HepG2 (cell line): ENCODE measurements around the gene ICE2. TPM values are rescaled to one million over a fixed set of nuclear protein-coding genes. Genes with fewer than 3 reads are reported as not detected.

ENCODE experiments used
- AGO2 ChIP-seq: fragments of 200-400 bp; formaldehyde crosslinking; optimal IDR thresholded peaks from 2 replicates; pipeline ENCODE3; 2017; ENCODE audit warnings: mild to moderate bottlenecking, low read depth, low read length, moderate library complexity
- ARID5B ChIP-seq: IDR thresholded peaks from 2 replicates; pipeline ENCODE4 v1.4.0; 2020; ENCODE audit warnings: mild to moderate bottlenecking, missing genetic modification reagents
- ATF2 ChIP-seq: sonication (generic); formaldehyde crosslinking; IDR thresholded peaks from 2 replicates; pipeline ENCODE4 v1.4.0; 2020; ENCODE audit warnings: missing genetic modification reagents
- FOXO4 ChIP-seq: sonication (generic); formaldehyde crosslinking; conservative IDR thresholded peaks from 2 replicates; pipeline ENCODE4 v1.8.1; 2023; ENCODE audit warnings: missing genetic modification reagents
- FOXP1 ChIP-seq, 2 experiments: fragments of 450-650 bp in 1 of 2; IDR thresholded peaks; 2 replicates each; pipeline ENCODE4 v1.6.1; 2017 to 2018; ENCODE audit warnings: antibody characterized with exemption in 1 of 2
- GLI4 ChIP-seq: sonication (generic); formaldehyde crosslinking; IDR thresholded peaks from 2 replicates; pipeline ENCODE4 v1.5.1; 2020; ENCODE audit warnings: missing genetic modification reagents, mild to moderate bottlenecking, moderate library complexity, borderline replicate concordance
- KLF15 ChIP-seq: sonication (generic); formaldehyde crosslinking; IDR thresholded peaks from 2 replicates; pipeline ENCODE4 v1.8.1; 2023; ENCODE audit warnings: borderline replicate concordance, mild to moderate bottlenecking, inconsistent platforms, missing genetic modification reagents, mixed read lengths
- NCOA1 ChIP-seq: sonication (generic); formaldehyde crosslinking; IDR thresholded peaks from 2 replicates; pipeline ENCODE4 v1.9.0; 2021; ENCODE audit warnings: missing genetic modification reagents
- SKIL ChIP-seq: sonication (generic); formaldehyde crosslinking; IDR thresholded peaks from 2 replicates; pipeline ENCODE4 v1.8.0; 2022; ENCODE audit warnings: missing genetic modification reagents, mild to moderate bottlenecking, moderate library complexity, borderline replicate concordance
- SMYD3 ChIP-seq: sonication (generic); formaldehyde crosslinking; IDR thresholded peaks from 2 replicates; pipeline ENCODE4 v1.8.1; 2023; ENCODE audit warnings: mild to moderate bottlenecking, missing genetic modification reagents
- ZFP1 ChIP-seq: IDR thresholded peaks from 2 replicates; pipeline ENCODE4 v1.6.1; 2016
- ZKSCAN5 ChIP-seq: sonication (generic); formaldehyde crosslinking; IDR thresholded peaks from 2 replicates; pipeline ENCODE4 v1.5.1; 2020; ENCODE audit warnings: mild to moderate bottlenecking, missing genetic modification reagents
- ZMAT5 ChIP-seq: sonication (generic); formaldehyde crosslinking; IDR thresholded peaks from 2 replicates; pipeline ENCODE4 v1.5.0; 2020; ENCODE audit warnings: mild to moderate bottlenecking, low read depth, missing genetic modification reagents, borderline replicate concordance
- ZNF264 ChIP-seq: sonication (generic); formaldehyde crosslinking; IDR thresholded peaks from 2 replicates; pipeline ENCODE4 v1.4.0; 2020; ENCODE audit warnings: missing genetic modification reagents
- ZNF430 ChIP-seq: sonication (generic); formaldehyde crosslinking; IDR thresholded peaks from 2 replicates; pipeline ENCODE4 v1.9.0; 2021; ENCODE audit warnings: mild to moderate bottlenecking, missing genetic modification reagents
- ZNF432 ChIP-seq: sonication (generic); formaldehyde crosslinking; IDR thresholded peaks from 2 replicates; pipeline ENCODE4 v1.5.0; 2020; ENCODE audit warnings: missing genetic modification reagents, mild to moderate bottlenecking, borderline replicate concordance
- ZNF451 ChIP-seq: sonication (generic); formaldehyde crosslinking; IDR thresholded peaks from 2 replicates; pipeline ENCODE4 v1.5.0; 2020; ENCODE audit warnings: mild to moderate bottlenecking, missing genetic modification reagents
- ZNF766 ChIP-seq: sonication (generic); formaldehyde crosslinking; IDR thresholded peaks from 2 replicates; pipeline ENCODE4 v1.5.0; 2020; ENCODE audit warnings: missing genetic modification reagents, borderline replicate concordance
- ZSCAN31 ChIP-seq: sonication (generic); formaldehyde crosslinking; IDR thresholded peaks from 2 replicates; pipeline ENCODE4 v1.5.0; 2020; ENCODE audit warnings: low read depth, mild to moderate bottlenecking, missing genetic modification reagents
- polyA plus RNA-seq, 8 experiments: library from polyadenylated mRNA; depleted of rRNA in 3 of 8; stranded (reverse) in 7 of 8; unstranded in 1 of 8; fragments of >200 nt; fragmentation: Illumina TruSeq in 4 of 8; extraction: Trizol in 4 of 8; gene quantifications; 2 replicates each; pipeline versions ENCODE4 v1.2.1 to v1.2.3, GENCODE V29; 2011 to 2016; ENCODE audit warnings: low read depth in 4 of 8, missing spikeins in 1 of 8, mixed read lengths in 1 of 8; ENCODE audit not compliant: insufficient read depth in 1 of 8
- total RNA-seq, 5 experiments: library from RNA; depleted of rRNA; stranded (reverse); fragments of >200 nt; fragmentation: Illumina TruSeq; extraction: Trizol; gene quantifications; 2 replicates each; pipeline ENCODE4 v1.2.3, GENCODE V29; 2016; ENCODE audit warnings: low read depth in 1 of 5

Gene ICE2
- total and polyA plus RNA-seq, 2 of the 13 experiments (the other 11 are each of a cell fraction or from before 2014, with no cell fraction given), result 24.8 to 26.4 TPM

- TF ChIP-seq ARID5B (peak; percentile 83), FOXO4 (CRISPR knock-in tag) (0 out of 2 replicates have a peak, but pooled peaks have one; percentile 91), ZKSCAN5 (CRISPR knock-in tag) (no peak), NCOA1 (CRISPR knock-in tag) (peak; percentile 30; the same call in 1 of the 2 replicates), ATF2 (peak; percentile 25; the same call in 1 of the 2 replicates), ZNF430 (CRISPR knock-in tag) (peak; percentile 97), FOXP1 (IDR thresholded peaks at IDR 0.05) (no peak), FOXP1 (CRISPR knock-in tag; IDR thresholded peaks at IDR 0.05) (peak; percentile 4; the same call in 1 of the 2 replicates), ZNF451 (peak; percentile 62; the same call in 1 of the 2 replicates), ZSCAN31 (CRISPR knock-in tag) (peak; percentile 89), SKIL (CRISPR knock-in tag) (peak; percentile 34), ZFP1 (CRISPR knock-in tag) (no peak; the same call in 1 of the 2 replicates), ZMAT5 (CRISPR knock-in tag) (no peak), ZNF264 (CRISPR knock-in tag) (peak; percentile 65; the same call in 1 of the 2 replicates), SMYD3 (no peak), KLF15 (CRISPR knock-in tag) (peak; percentile 48; the same call in 1 of the 2 replicates), GLI4 (CRISPR knock-in tag) (peak; percentile 56; the same call in 1 of the 2 replicates), ZNF766 (peak; percentile 89; the same call in 1 of the 2 replicates), AGO2 (peak; percentile 92), ZNF432 (CRISPR knock-in tag) (no peak)
Measured at GRCh38 chr15:60478566-60479360, at the start of gene ICE2 (continued).
